ENCODE data around the gene C1orf50. TPM values are rescaled to one million over a fixed set of nuclear protein-coding genes. Genes with fewer than 3 reads are reported as not detected.

Gene C1orf50
- total RNA-seq, 1 donor: 5.2 TPM

DNA sequence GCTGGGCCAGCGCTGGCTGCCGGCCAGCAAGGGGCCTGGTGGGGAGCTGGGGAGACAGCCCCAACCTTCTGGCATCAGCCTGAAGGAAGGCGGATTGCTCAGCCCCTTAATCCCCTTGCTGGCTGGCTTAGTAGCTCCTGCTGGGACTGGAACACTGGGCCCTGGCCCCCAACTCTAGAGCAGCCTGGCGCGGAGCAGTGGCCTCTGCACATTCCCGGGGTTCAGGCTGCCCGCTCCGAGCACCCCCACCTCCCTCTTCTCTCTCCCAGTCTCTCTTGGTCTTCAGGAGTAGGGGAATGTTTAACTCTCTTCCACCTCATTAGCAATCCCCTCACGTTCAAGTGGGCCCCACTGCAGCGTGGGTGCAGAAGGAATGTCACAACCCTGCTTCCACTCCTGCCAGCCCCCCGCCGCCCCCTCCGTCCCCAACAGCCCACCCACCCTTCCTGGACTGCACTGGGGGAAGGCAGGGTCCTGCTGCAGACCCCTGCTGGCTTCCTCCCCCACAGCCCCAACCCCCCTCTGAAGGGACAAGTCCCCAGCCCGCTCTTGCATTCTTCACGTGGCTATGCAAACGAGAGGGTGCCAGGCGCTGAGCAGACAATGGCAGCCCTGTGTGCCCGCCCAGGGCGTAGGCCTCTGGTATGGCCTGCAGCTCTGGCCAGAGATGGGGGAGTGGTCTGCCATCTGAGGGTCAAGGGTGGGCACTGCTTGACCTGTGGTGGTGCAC lies 26.0 kb upstream of the C1orf50 start:
- H3K4me3 ChIP-seq (ENCODE audit: low read depth, low read length): no peak overlapping the region
- no peak for TF ChIP-seq CTCF (IDR thresholded peaks at IDR 0.05; ENCODE audit: insufficient read depth, low read depth, low read length)
- DNase-seq (ENCODE audit: low read depth): no peak

- TF ChIP-seq CTCF (IDR thresholded peaks at IDR 0.05; ENCODE audit: insufficient read depth, low read depth, low read length): no peak
- no peak overlapping the region for H3K4me3 ChIP-seq (ENCODE audit: low read depth, low read length)
- no peak for DNase-seq (ENCODE audit: low read depth)
Observed at GRCh38 chr1:42741706-42742105, 25.3 kb upstream of the C1orf50 start.

GRCh38 chr1:42742141-42742540 lies 24.9 kb upstream of the C1orf50 start:
- DNase-seq (ENCODE audit: low read depth): no peak
- H3K4me3 ChIP-seq (ENCODE audit: low read depth, low read length): no peak overlapping the region
- no peak for TF ChIP-seq CTCF (IDR thresholded peaks at IDR 0.05; ENCODE audit: insufficient read depth, low read depth, low read length)

DNA sequence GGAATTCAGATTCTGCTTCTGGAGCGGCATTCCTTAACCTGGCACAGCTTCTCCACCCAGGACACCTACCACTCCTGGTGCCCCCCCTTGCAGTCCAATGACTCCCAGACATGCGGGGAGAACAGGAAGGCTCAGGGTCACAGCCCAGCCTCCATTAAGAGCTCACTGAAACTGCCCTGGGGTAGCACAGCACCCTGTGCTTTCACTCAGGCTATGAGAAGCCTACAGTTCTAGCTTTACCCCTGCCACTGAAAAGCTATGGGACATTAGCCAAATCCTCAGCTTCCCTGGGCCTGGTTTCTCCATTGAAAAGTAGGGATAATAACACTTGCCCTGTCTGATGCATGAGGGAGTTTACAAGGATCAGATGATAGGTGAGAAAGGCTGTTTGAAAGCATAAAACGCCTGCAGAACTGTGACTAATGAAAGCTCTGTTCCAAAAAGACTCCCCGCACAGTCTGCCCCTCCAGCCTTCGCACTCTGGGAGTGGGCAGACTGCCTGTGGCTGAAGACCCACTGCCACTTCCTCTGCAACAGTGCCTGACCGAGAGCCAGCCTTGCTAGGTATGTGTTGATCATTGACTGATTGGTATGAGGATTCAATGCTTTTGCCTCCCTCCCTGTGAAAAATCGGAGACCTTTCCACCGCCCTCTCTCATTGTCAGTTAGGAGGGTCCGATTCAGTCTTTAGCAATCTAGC lies 24.3 kb upstream of the C1orf50 start:
- DNase-seq (ENCODE audit: low read depth): no peak
- no peak for TF ChIP-seq CTCF (IDR thresholded peaks at IDR 0.05; ENCODE audit: insufficient read depth, low read depth, low read length)
- H3K4me3 ChIP-seq (ENCODE audit: low read depth, low read length): no peak overlapping the region

DNA sequence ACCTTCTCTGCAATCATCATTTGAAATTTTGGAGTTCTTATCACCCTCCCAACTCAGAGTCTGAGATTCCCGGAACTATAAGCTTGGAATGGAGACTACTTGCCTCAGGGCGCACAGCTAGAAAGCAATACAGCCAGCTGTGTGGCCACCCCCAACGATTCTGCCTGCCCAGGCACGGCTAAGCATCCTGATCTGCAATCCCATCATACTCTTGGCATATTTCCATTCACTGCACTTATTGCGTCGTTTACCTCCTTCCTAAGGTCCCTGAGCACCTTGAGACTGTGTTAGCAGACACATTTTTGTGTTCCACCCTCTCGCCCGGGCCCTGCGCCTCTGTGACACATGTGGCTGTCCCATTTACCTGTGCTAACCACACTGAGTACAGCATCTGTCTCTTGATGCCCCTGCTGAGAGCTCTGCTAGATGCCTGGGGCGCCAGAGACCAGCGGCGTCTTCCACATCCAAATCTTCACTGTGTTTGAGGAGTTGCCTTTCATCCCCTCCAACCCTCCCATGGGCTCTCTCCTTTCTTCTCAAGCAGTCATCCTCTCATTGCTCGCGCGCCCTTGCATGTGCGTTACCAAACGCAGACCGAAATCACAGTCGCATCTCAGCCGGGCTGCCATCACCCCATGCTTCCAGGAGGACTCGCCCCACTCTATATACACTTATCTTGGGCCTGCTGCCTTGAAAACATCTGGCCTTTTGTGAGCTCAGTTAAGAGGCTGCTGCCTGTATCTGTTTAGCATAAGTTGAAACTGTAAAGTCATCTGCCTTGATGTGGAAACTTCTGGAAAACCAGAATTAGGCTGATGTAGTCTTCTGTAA lies 23.5 kb upstream of the C1orf50 start:
- TF ChIP-seq CTCF (IDR thresholded peaks at IDR 0.05; ENCODE audit: insufficient read depth, low read depth, low read length): no peak
- H3K4me3 ChIP-seq (ENCODE audit: low read depth, low read length): no peak overlapping the region
- DNase-seq (ENCODE audit: low read depth): no peak

- no peak for DNase-seq (ENCODE audit: low read depth)
- no peak overlapping the region for H3K4me3 ChIP-seq (ENCODE audit: low read depth, low read length)
- TF ChIP-seq CTCF (IDR thresholded peaks at IDR 0.05; ENCODE audit: insufficient read depth, low read depth, low read length): no peak
Observed at GRCh38 chr1:42744148-42744413, 23.0 kb upstream of the C1orf50 start.

Measured in fibroblast of villous mesenchyme (primary cell).